BE2C (cell line): ENCODE results near the gene ZNF750.

ENCODE experiments used
- DNase-seq: peaks from one replicate; pipeline ENCODE4 v3.0.0-alpha.2; 2020
- H3K27me3 ChIP-seq: fragments of 250-450 bp; sonication (Bioruptor Pico); 2 replicates; pipeline ENCODE4 v1.5.1; 2020; ENCODE audit warnings: mild to moderate bottlenecking
- H3K36me3 ChIP-seq: fragments of 250-450 bp; sonication (Bioruptor Pico); 2 replicates; pipeline ENCODE4 v1.5.1; 2020; ENCODE audit warnings: mild to moderate bottlenecking
- H3K4me1 ChIP-seq: fragments of 250-450 bp; sonication (Bioruptor Pico); 2 replicates; pipeline ENCODE4 v1.5.1; 2020
- H3K4me3 ChIP-seq: 2 replicates; pipeline ENCODE4 v1.5.1; 2011; ENCODE audit warnings: low read depth, low read length
- H3K9me3 ChIP-seq: fragments of 250-450 bp; sonication (Bioruptor Pico); 2 replicates; pipeline ENCODE4 v1.5.1; 2020
- TF ChIP-seq, protein P1 (sequence below): IDR thresholded peaks from 2 replicates; pipeline ENCODE4 v1.5.1; 2012; ENCODE audit warnings: mild to moderate bottlenecking, low read depth, low read length

The ZNF750 gene

DNA sequence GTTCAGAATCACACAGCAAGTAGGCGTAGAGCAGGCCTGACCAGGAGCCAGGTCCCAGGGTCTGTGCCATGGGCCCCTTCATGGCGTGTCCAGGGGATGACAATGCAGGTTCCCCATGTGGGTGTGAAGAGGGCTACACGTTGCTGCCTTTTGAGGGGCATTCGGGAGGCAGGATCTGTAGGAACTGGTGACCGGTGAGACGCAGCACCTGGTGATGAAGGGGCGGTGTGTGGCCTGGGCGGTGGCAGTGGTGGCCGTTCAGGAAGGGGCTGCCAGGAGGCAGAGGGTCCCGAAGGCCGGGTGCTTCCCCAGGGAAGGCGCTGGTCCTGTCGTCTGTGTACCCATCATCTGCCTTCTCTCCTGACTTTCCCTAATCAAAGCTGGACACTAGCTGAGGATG, 34.6 kb downstream of the ZNF750 start:
- Histone ChIP-seq H3K9me3 (no peaks in the 10 kb centered on the region), H3K36me3 (peaks cover 14% of the 10 kb centered on the region), H3K27me3 (no peaks in the 10 kb centered on the region), H3K4me1 (no peaks in the 10 kb centered on the region), H3K4me3 (no peak overlapping the region)
- DNase-seq = no peak
- TF ChIP-seq, protein P1, sequence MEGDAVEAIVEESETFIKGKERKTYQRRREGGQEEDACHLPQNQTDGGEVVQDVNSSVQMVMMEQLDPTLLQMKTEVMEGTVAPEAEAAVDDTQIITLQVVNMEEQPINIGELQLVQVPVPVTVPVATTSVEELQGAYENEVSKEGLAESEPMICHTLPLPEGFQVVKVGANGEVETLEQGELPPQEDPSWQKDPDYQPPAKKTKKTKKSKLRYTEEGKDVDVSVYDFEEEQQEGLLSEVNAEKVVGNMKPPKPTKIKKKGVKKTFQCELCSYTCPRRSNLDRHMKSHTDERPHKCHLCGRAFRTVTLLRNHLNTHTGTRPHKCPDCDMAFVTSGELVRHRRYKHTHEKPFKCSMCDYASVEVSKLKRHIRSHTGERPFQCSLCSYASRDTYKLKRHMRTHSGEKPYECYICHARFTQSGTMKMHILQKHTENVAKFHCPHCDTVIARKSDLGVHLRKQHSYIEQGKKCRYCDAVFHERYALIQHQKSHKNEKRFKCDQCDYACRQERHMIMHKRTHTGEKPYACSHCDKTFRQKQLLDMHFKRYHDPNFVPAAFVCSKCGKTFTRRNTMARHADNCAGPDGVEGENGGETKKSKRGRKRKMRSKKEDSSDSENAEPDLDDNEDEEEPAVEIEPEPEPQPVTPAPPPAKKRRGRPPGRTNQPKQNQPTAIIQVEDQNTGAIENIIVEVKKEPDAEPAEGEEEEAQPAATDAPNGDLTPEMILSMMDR = no peak

GRCh38 chr17:82804442-82805191, 35.2 kb downstream of the ZNF750 start:
- DNase-seq = no peak
- no peak overlapping the region for H3K4me3 ChIP-seq
- no peaks in the 10 kb centered on the region for H3K9me3 ChIP-seq
- no peaks in the 10 kb centered on the region for H3K27me3 ChIP-seq
- H3K4me1 ChIP-seq = no peaks in the 10 kb centered on the region
- TF ChIP-seq, protein P1 = no peak
- H3K36me3 ChIP-seq = peaks cover 12% of the 10 kb centered on the region

GRCh38 chr17:82803606-82804005, 36.2 kb downstream of the ZNF750 start:
- peaks cover 12% of the 10 kb centered on the region for H3K36me3 ChIP-seq
- H3K4me3 ChIP-seq = no peak overlapping the region
- TF ChIP-seq, protein P1 = no peak

GRCh38 chr17:82803185-82803584, 36.6 kb downstream of the ZNF750 start:
- no peaks in the 10 kb centered on the region for H3K4me1 ChIP-seq
- H3K9me3 ChIP-seq = no peaks in the 10 kb centered on the region
- DNase-seq = no peak
- peaks cover 12% of the 10 kb centered on the region for H3K36me3 ChIP-seq
- H3K27me3 ChIP-seq = no peaks in the 10 kb centered on the region
- no peak overlapping the region for H3K4me3 ChIP-seq
- TF ChIP-seq, protein P1 = no peak

More at GRCh38 chr17:82803606-82804005, 36.2 kb downstream of the ZNF750 start:
- no peaks in the 10 kb centered on the region for H3K4me1 ChIP-seq
- DNase-seq = no peak
- no peaks in the 10 kb centered on the region for H3K9me3 ChIP-seq
- no peaks in the 10 kb centered on the region for H3K27me3 ChIP-seq

DNA sequence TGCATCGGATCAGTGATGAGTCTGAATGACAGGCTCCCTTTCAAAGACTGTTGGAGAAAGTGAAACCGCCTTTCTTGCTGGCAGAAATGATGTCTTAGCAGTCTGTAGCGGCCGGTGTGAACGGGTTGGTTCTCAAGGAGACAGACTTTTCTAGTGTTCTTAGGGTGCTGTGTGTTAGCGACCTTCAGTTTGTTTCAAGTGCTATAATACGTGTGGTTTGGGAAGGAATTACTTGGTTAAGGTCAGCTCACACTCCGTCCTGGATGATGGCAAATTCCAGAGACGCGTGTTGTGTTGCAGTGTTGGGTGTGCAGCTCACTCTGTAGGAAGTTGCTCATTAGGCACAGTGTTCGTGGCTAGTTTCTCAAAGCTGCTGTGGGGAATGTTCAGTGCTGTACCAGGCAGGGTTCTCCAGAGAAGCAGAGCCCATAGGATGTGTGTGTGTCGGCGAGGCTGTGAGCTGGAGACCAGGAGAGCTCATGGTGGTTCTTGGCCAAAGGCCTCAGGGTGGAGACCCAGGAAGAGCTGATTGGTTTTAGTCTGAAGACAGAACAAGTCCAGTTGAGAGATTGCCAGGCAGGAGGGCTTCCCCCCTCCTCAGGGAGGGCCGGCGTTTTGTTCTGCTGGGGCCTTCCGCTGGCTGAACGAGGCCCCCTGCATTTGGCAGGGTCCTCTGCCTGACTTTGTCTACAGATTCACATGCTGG, 37.6 kb downstream of the ZNF750 start:
- H3K9me3 ChIP-seq = no peaks in the 10 kb centered on the region
- H3K4me3 ChIP-seq = no peak overlapping the region
- H3K4me1 ChIP-seq = no peaks in the 10 kb centered on the region
- H3K27me3 ChIP-seq = no peaks in the 10 kb centered on the region
- TF ChIP-seq, protein P1 = no peak
- H3K36me3 ChIP-seq = peaks cover 7% of the 10 kb centered on the region
- no peak for DNase-seq

- no peaks in the 10 kb centered on the region for H3K9me3 ChIP-seq
- no peaks in the 10 kb centered on the region for H3K4me1 ChIP-seq
- H3K36me3 ChIP-seq = peaks cover 7% of the 10 kb centered on the region
- H3K27me3 ChIP-seq = no peaks in the 10 kb centered on the region
- H3K4me3 ChIP-seq = no peak overlapping the region
- no peak for DNase-seq
- TF ChIP-seq, protein P1 = no peak
Measured at GRCh38 chr17:82801377-82801970, 38.3 kb downstream of the ZNF750 start.
